ENCODE data around the gene CEACAM20.
"Not testable (repeated sequence)": the region's sequence is repeated elsewhere in the genome, so short reads cannot be mapped to it uniquely, and the experiment has no call there.

The CEACAM20 gene

GRCh38 chr19:44548736-44549135 is 19.3 kb upstream of the CEACAM20 start:
- DNase-seq = no peak

DNA sequence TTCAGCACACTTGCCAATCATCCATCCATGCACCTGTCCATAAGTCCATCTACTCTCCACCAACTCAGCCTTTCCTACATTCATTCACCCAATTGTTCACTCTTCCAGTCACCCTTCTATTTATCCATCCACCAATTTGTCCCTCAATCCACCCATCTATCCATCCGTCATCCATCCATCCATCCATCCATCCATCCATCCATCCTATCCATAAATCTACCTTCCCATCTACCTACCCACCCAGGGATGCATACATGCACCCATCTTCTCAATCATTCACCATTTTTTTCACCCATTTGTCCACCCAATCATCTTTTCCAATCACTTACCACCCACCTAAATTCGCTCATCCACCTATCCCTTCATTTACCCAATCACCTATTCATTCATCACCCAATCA is 14.6 kb upstream of the CEACAM20 start:
- DNase-seq = no peak

- DNase-seq = no peak
Observed at GRCh38 chr19:44542671-44543070, 13.2 kb upstream of the CEACAM20 start.

GRCh38 chr19:44540736-44541135 is 11.3 kb upstream of the CEACAM20 start:
- no peak for DNase-seq

GRCh38 chr19:44539991-44540390 is 10.5 kb upstream of the CEACAM20 start:
- no peak for DNase-seq

- DNase-seq = no peak
Observed at GRCh38 chr19:44539236-44539826, 9.9 kb upstream of the CEACAM20 start.

GRCh38 chr19:44535361-44535760 is 5.9 kb upstream of the CEACAM20 start:
- DNase-seq = not testable (repeated sequence)

DNA sequence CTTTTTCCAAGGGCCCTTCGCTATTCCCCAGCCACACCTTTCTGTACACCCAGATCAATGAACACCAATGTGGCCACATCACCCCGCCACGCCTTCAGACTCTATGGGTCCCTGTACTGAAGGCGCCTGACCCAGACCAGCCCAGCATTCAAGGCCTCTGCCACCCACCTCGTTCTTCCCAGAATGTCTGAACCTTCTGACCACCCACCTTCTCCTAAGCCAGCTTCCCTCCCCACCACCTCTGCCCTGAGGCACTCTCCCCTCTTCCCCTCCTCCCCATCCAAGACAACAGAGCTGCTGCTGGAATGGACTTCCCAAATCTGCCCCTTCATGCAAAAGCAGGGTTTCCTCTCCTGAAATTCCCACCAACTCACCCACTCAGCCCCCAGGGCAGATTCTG is 3.3 kb upstream of the CEACAM20 start:
- DNase-seq = no peak

DNA sequence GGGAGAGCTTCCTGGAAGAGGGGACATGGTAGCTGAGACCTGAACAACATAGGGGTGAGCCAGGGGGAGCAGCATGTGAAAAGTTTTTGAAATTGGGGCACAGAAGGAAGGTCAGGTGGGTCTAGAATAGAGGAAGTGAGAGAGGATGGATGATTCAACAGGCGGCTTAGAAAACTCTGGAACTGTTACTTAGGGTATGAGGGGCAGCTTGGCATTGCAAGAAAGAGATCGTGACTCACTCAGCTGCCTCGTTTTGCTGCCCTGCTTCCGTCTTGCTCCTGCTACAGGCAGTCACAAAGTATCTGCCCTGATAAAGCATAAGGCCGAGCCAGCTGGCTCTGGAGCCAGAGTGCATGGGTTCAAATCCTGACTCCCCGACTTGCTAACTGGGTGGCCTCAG is 1.3 kb upstream of the CEACAM20 start:
- no peak for DNase-seq

DNA sequence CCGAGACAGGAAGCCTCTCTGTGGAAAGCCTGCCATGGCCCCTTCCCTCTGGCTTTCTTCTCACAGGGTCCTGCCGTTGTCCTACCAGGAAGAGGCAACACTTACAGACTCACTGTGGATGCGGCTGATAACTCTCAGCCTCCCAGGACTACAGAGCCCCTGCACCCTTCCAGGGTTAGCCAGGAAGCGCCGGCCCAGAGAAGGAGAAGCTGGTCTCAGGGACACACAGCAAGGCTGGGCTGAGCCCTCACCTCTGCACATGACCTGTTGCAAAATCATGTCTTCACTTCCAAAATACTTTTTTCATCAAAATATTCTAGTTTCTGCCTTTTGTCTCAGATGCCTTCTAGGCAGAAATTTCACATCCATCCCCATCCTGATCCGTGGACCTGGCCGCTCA is 1.9 kb downstream of the CEACAM20 start:
- no peak for DNase-seq

DNA sequence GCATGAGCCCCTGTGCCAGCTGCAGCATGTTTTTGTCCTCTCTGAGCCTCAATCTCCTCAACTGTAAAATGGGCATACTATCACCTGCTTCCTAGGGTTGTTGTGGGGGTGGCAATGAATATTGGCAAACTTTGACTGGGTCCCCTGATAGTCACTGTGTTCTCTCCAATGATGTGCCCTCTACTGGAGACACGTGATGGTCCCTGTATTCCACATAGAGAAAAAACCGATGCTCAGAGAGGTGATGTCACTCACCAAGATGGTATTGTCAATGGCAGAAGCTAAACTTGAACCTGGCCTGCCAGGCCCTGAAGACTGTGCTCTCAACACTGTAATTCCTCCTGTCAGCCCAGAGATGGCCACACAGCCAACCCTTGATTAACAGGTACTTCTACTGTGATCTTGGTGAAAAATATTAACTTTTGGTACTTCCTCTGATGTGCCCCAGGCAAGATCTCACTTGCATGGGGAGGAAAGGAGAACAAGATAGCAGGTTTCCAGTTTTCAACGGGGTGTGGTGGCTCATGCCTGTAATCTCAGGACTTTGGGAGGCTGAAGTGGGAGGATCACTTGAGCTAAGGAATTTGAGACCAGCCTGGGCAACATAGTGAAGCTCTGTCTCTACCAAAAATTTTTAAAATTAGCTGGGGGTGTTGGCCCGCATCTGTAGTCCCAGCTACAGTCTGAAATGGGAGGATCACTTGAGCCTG is 3.6 kb downstream of the CEACAM20 start:
- no peak for DNase-seq

- DNase-seq = no peak
Observed at GRCh38 chr19:44521370-44521769, 8.1 kb downstream of the CEACAM20 start.

DNA sequence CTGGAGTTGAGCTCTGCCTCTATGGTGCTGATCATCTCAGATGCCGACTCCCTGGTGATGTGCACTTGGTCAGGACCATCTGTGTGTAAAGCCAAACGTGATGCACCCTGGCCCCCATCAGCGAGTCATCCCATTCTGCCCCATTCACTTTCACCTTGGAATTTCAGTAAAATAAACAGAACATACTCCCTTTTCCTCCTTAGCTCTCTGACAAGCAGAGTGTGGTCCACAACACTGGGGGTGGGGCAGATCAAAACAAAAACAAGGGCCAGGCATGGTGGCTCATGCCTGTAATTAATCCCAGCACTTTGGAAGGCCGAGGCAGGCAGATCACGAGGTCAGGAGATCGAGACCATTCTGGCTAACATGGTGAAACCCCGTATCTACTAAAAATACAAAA is 12.3 kb downstream of the CEACAM20 start:
- no peak for DNase-seq

- no peak for DNase-seq
Observed at GRCh38 chr19:44515907-44516306, 13.6 kb downstream of the CEACAM20 start.

DNA sequence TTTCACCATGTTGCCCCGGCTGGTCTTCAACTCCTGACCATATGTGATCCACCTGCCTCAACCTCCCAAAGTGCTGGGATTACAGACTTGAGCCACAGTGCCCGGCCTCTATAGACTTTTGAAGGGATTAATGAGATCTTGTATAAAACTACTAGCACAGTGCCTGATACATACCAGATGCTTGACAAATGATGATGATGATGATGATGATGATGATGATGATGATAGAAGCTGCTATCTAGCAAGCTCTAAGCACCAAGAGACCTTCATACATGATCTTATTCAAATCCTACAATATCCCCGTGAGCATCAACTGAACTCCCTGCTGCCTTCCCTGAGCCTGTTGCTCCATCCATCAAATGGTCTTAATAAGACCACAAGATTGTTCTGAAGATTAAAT is 14.4 kb downstream of the CEACAM20 start:
- no peak for DNase-seq

- peak in 1 of 2 experiments; percentile 35 for DNase-seq
Observed at GRCh38 chr19:44512326-44513298, 16.9 kb downstream of the CEACAM20 start.

DNA sequence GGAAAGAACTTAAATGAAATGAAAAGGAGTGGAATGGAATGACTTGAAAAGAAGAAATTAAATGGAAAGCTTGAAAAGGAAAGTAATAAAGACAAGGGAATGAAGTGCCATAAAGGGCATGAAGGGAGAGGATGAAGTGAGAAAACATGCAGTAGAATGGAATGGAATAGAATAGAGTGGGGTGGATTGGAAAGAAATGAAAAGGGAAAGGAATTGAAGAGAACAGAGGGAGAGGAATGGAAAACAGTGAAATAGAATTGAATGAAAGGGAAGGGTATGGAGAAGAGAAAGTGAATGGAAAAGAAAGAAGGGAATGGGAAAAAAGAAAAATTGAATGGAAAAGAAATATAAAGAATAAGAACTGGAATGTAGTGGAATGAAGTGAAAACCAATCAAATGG is 20.0 kb downstream of the CEACAM20 start:
- no peak for DNase-seq

- DNase-seq = peak; percentile 76 to 92
Observed at GRCh38 chr19:44499962-44500949, 29.2 kb downstream of the CEACAM20 start, which contains the start of gene ZNF180. TSS of gene ZNF180 (minus strand) at chr19:44500522. CDS start at chr19:44497334, 3,188 bp downstream.

DNA sequence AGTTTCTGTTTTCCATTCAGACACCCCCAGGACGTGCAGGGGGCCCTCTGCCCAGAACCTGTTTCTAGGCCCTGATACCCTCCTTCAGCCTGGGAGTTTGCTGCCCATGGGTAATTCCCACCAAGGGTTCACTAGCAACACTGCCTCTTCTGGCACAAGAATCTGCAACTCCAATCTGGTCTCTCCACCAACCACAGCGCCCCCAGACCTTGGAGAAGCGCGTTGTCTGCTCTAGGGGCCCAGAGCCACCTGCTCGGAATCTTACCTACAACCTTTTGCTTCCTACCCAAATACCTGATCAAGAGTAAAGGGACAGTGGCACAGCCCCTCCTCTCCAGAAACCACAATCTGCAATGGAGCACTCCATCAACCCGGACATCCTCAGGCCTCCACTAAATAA is 29.9 kb downstream of the CEACAM20 start:
- no peak for DNase-seq

DNA sequence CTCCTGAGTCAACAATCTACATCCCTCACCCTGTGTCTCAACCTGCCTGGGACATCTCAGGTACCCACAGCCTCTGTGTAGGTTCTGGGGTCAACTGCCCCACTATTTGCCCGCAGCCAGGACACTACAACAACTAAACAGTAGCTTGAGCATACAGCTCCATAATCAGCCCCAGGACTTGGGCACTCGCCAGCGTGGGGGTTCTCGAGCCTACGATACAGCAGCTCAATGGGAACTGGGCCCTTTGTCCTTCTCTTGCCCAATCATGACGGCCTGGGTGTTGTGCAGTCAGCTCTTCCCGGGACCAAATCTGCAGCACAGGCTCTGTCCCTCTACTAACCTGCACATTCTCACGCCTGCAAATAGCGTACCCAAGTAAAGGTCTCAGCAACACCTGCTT is 30.5 kb downstream of the CEACAM20 start:
- no peak for DNase-seq

- DNase-seq = no peak
Observed at GRCh38 chr19:44496711-44497110, 32.8 kb downstream of the CEACAM20 start.
